Stimulated activated CD4-positive, alpha-beta T cell treated with anti-CD3 and anti-CD28 coated beads, Interleukin-1b, Interleukin-23, amount 100 ng/mL, for 24 hours (primary cell): ENCODE measurements around the gene LCE3D.
"Not testable (repeated sequence)": the region's sequence is repeated elsewhere in the genome, so short reads cannot be mapped to it uniquely, and the experiment has no call there.

Experiments used
- DNase-seq, 4 experiments: peaks; one replicate each; pipeline ENCODE4 v3.0.0-alpha.2; 2020; ENCODE audit warnings: low read depth in 4 of 4, low spot score in 1 of 4

LCE3D gene, protein sequence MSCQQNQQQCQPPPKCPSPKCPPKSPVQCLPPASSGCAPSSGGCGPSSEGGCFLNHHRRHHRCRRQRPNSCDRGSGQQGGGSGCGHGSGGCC

GRCh38 chr1:152580433-152580832 lies at the start of gene LCE3D:
Gene LCE3D, minus strand, starts transcription at chr1:152580516. Its CDS starts 580 bp downstream, at chr1:152579936.
- DNase-seq: no peak

DNA sequence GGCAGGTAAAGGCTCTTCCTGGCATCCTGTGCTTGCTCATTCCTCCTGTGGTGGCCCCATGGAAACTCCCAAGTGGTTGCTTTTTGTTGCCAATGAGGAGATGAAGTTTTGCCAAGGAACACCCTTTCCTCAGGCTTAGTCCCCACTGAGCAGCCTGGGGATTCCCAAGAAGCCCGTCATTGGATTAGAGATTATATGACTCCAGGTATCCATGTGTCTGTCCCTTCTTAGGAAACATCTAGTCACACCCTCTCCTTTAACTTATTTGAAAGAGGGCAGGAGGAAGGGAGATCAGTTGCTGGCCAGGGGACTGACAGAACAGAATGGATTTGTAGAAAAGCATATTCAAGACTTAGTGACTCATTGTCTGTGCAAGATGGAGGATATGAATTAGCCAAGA lies 46.4 kb upstream of the LCE3D start:
- DNase-seq: no peak

DNA sequence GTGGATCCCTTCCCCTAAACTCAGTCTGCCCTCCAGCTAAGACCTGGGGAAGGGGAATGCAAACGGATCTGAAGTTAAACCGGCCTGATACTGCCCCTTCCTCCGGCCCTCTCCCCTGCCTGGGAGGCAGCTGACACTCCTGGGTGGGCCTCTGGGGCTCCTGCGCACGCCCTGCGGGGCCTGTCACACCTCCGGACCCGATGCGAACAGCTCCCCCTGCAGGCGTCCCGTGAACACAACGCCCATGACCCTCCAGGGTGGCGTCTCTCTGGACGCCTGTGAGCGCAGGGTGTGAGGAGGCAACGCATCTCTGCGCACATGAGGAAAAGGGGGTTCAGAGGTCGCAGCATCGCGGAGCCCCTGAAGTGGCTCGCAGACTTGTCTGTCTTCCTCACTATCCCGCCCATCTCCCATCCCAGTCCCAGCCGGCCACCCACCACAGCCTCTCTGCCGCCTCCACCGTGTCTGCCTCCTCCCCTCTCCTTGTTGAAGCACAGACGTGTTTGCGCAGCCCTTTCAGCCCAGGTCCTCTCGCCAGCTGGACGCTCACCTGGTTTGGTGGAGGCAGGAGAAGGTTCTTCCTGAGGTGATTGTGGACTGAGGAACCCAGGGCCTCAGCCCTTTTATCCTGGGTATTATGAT lies 43.0 kb upstream of the LCE3D start:
- peak in 1 of 4 experiments; percentile 3 for DNase-seq

- DNase-seq: no peak
These were observed 42.5 kb upstream of the LCE3D start, which contains the start of gene LCE3A for GRCh38 chr1:152622803-152623202. Gene LCE3A, minus strand, starts transcription at chr1:152623103. Its CDS starts 0 bp downstream, at chr1:152623103.

- DNase-seq: no peak
These were observed 41.7 kb upstream of the LCE3D start for GRCh38 chr1:152621993-152622392.

DNA sequence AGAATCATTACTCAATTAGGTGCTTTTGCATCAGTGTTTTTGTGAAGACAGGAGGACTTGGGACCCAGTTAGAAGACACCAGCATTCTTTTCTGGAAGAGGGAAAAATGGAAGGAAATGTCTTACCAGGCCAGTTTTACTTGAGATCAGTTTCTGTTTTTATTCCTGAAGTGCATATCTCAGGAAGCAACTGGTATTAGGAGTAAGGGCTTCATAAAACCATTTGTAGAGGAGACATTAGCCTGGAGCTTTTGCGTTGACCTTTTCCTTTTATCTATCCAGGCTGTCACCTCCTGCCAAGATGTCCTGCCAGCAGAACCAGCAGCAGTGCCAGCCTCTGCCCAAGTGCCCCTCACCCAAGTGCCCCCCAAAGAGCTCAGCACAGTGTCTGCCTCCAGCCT lies 33.2 kb upstream of the LCE3D start, which contains the start of gene LCE3B:
TSS of gene LCE3B (plus strand) at position 301 of the 400 bp plus-strand sequence. CDS start at position 301, 0 bp downstream.
- DNase-seq: no peak

GRCh38 chr1:152599934-152600333 lies 19.6 kb upstream of the LCE3D start, which contains the start of gene LCE3C:
Gene LCE3C, plus strand, starts transcription at chr1:152600234. Its CDS starts 498 bp downstream, at chr1:152600732.
- DNase-seq: no peak

- no peak for DNase-seq
These were observed 16.7 kb upstream of the LCE3D start for GRCh38 chr1:152596986-152597385.

DNA sequence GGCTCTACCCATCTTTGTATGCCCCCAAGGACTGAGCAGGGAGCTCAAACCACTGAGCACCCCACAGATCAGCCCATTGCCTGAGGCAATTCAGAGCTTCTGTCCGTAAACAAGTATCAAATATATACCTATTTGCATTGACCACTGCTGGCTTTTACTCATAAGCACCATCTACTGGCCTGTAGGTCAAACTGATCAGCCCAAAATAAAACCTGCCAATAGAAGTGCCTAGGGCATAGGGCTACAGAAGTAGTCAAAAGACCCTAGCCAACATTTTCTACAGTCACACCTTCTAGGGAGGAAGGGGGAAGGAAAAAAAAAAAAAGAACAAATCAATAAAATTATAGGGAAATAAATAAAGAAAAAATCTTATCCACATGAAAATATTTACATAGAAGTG lies 5.3 kb upstream of the LCE3D start:
- no peak for DNase-seq

DNA sequence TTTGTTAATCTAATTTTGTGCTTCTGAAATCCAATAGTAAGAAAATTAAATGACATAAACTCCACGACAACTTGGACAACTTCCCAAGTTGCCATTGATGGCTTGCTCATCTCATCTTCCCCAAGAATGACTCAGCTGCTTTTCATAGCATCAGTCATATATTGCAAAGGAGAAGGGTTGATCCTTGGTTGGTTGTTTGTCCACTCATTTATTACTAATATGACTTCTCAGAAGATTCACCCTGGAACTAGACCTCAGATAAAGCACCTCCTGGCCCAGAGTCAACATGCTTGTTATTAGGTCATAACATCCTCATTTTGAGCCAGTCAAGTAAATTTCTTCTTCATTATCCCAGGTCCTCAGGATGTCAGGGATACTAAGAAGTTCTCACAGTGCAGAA lies 2.3 kb upstream of the LCE3D start:
- no peak for DNase-seq

- DNase-seq: not testable (repeated sequence)
These were observed 790 bp downstream of the LCE3D start for GRCh38 chr1:152579526-152579925.

GRCh38 chr1:152577168-152577567 lies 3.1 kb downstream of the LCE3D start:
- no peak for DNase-seq

GRCh38 chr1:152566681-152567080 lies 13.6 kb downstream of the LCE3D start, which contains the start of gene LCE3E:
Gene LCE3E, minus strand, starts transcription at chr1:152566780. Its CDS starts 572 bp downstream, at chr1:152566208.
- no peak for DNase-seq

GRCh38 chr1:152565535-152566215 lies 14.6 kb downstream of the LCE3D start:
- DNase-seq: no peak

DNA sequence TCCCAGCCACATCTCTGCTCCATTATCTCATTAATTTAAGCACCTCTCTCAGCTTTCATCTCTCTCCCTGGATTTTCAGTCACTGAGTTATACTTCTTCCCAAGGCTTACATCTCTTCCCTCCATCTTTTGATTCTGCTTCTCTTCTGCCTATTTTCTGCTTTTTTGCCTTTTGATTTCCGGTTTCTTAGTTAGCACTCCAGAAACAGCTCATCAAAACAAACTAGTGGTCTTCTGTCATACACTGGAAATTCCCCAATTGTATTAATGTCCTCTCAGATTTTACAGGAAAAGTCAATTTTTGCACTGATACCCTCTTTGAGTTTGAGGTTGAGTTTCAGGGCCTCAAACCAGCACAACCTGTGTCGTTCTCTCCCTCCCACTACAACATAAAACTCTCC lies 15.2 kb downstream of the LCE3D start:
- DNase-seq: no peak

DNA sequence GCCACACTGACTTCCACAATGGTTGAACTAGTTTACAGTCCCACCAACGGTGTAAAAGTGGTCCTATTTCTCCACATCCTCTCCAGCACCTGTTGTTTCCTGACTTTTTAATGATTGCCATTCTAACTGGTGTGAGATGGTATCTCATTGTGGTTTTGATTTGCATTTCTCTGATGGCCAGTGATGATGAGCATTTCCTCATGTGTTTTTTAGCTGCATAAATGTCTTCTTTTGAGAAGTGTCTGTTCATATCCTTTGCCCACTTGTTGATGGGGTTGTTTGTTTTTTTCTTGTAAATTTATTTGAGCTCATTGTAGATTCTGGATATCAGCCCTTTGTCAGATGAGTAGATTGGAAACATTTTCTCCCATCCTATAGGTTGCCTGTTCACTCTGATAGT lies 32.0 kb downstream of the LCE3D start:
- DNase-seq: not testable (repeated sequence)

GRCh38 chr1:152546704-152547103 lies 33.6 kb downstream of the LCE3D start:
- no peak for DNase-seq

GRCh38 chr1:152543820-152544219 lies 36.5 kb downstream of the LCE3D start:
- DNase-seq: no peak

DNA sequence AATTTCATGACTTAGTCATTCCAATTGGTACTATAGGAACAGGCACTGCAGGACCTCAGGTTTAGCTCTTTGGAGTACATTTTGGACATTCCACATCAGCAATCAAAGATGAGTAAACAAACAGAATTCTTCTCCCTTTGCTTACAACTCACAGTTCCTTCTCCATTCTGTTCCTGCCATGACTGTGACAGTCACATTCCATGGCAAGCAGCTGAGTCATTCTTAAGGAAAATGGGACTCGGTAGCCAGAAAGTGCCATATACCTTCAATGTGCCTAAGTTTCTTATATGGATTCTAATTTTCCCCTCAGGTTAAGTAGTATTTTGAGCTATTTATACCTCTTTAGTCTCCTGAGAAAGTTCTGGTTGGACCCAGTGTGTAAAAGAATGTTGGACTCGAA lies 40.4 kb downstream of the LCE3D start:
- no peak for DNase-seq

- no peak for DNase-seq
These were observed 42.8 kb downstream of the LCE3D start for GRCh38 chr1:152537496-152537895.

DNA sequence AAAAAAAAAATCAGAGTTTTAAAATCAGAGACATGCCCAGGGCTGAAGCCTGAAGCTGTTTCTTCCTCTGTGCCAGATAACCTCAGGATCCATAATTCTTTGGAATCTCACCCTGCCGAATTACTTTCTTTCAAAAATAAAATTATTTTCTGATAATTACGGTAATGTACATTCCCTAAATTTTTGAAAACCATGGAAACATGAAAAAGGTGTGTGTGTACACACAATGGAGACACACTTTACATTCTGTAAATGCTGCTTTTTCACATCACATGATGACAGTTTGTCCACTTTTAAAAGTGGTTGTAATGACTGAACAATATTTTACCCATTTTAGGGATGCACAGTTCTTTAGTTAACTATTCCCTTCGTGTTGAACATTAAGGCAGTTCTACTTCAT lies 44.5 kb downstream of the LCE3D start:
- no peak for DNase-seq

GRCh38 chr1:152533327-152533938 lies 46.9 kb downstream of the LCE3D start:
- peak in 2 of 4 experiments; percentile 4 to 18 for DNase-seq
